Measurements from ENCODE around the gene CHP2. TPM values are rescaled to one million over a fixed set of nuclear protein-coding genes. Genes with fewer than 3 reads are reported as not detected.
A peak's percentile ranks its signal among the peaks of the same experiment; 100 is the strongest.
"Not testable (repeated sequence)": the region's sequence is repeated elsewhere in the genome, so short reads cannot be mapped to it uniquely, and the experiment has no call there.

CHP2 gene
- polyA plus RNA-seq, 1 donor from 2014 or later, result not detected

GRCh38 chr16:23729503-23730424 is 25.1 kb upstream of the CHP2 start:
- H3K4me3 Mint-ChIP-seq, result no peak overlapping the region
- H3K27me3 Mint-ChIP-seq, result peaks cover 16% of the 10 kb centered on the region
- H3K9me3 Mint-ChIP-seq, result no peaks in the 10 kb centered on the region
- no peak overlapping the region for H3K27ac Mint-ChIP-seq
- H3K36me3 Mint-ChIP-seq, result no peaks in the 10 kb centered on the region
- H3K4me1 Mint-ChIP-seq, result peaks cover 3 to 5% (median 4%) of the 10 kb centered on the region in 3 donors

- Mint-ChIP-seq H3K36me3 (no peaks in the 10 kb centered on the region), H3K4me3 (no peak overlapping the region), H3K27ac (peak overlapping the region in 1 of 3 donors; percentile 18), H3K27me3 (peaks cover 12% of the 10 kb centered on the region), H3K9me3 (no peaks in the 10 kb centered on the region), H3K4me1 (peaks cover 3 to 7% (median 6%) of the 10 kb centered on the region in 3 donors)
Observed at GRCh38 chr16:23734176-23734893, 20.5 kb upstream of the CHP2 start.

GRCh38 chr16:23737423-23738028 is 17.3 kb upstream of the CHP2 start:
- not testable (repeated sequence) for H3K27ac Mint-ChIP-seq, H3K36me3 Mint-ChIP-seq, H3K9me3 Mint-ChIP-seq, H3K27me3 Mint-ChIP-seq, H3K4me3 Mint-ChIP-seq, H3K4me1 Mint-ChIP-seq

GRCh38 chr16:23739516-23739915 is 15.3 kb upstream of the CHP2 start:
- H3K4me1 Mint-ChIP-seq, result peaks cover 4 to 7% (median 6%) of the 10 kb centered on the region in 3 donors
- no peak overlapping the region for H3K4me3 Mint-ChIP-seq
- peaks cover 8% of the 10 kb centered on the region for H3K27me3 Mint-ChIP-seq
- no peaks in the 10 kb centered on the region for H3K9me3 Mint-ChIP-seq
- no peaks in the 10 kb centered on the region for H3K36me3 Mint-ChIP-seq
- H3K27ac Mint-ChIP-seq, result no peak overlapping the region

GRCh38 chr16:23741675-23742303 is 13.0 kb upstream of the CHP2 start:
- Mint-ChIP-seq H3K9me3 (peaks cover 0 to 2% (median 0%) of the 10 kb centered on the region in 3 donors), H3K4me1 (peaks cover 0 to 1% (median 0%) of the 10 kb centered on the region in 3 donors), H3K4me3 (no peak overlapping the region), H3K27me3 (peaks cover 15% of the 10 kb centered on the region), H3K27ac (no peak overlapping the region), H3K36me3 (peaks cover 4% of the 10 kb centered on the region)

GRCh38 chr16:23742766-23743165 is 12.1 kb upstream of the CHP2 start:
- peaks cover 0 to 4% (median 2%) of the 10 kb centered on the region in 3 donors for H3K9me3 Mint-ChIP-seq
- H3K36me3 Mint-ChIP-seq, result peaks cover 7% of the 10 kb centered on the region
- no peak overlapping the region for H3K27ac Mint-ChIP-seq
- H3K27me3 Mint-ChIP-seq, result peaks cover 21% of the 10 kb centered on the region
- H3K4me1 Mint-ChIP-seq, result peaks cover 0 to 1% (median 0%) of the 10 kb centered on the region in 3 donors
- no peak overlapping the region for H3K4me3 Mint-ChIP-seq

GRCh38 chr16:23745263-23745662 is 9.6 kb upstream of the CHP2 start:
- Mint-ChIP-seq H3K27me3 (peaks cover 21% of the 10 kb centered on the region), H3K4me3 (no peak overlapping the region), H3K27ac (no peak overlapping the region), H3K9me3 (peaks cover 0 to 4% (median 3%) of the 10 kb centered on the region in 3 donors), H3K36me3 (peaks cover 7% of the 10 kb centered on the region), H3K4me1 (peaks cover 0 to 1% (median 0%) of the 10 kb centered on the region in 3 donors)

- Mint-ChIP-seq H3K27me3 (peaks cover 28% of the 10 kb centered on the region), H3K4me3 (no peak overlapping the region), H3K27ac (no peak overlapping the region), H3K9me3 (peaks cover 0 to 4% (median 3%) of the 10 kb centered on the region in 3 donors), H3K4me1 (no peaks in the 10 kb centered on the region), H3K36me3 (peaks cover 9% of the 10 kb centered on the region)
Observed at GRCh38 chr16:23748630-23749029, 6.2 kb upstream of the CHP2 start.

GRCh38 chr16:23751053-23751452 is 3.8 kb upstream of the CHP2 start:
- not testable (repeated sequence) for H3K4me1 Mint-ChIP-seq, H3K27ac Mint-ChIP-seq, H3K4me3 Mint-ChIP-seq, H3K36me3 Mint-ChIP-seq, H3K9me3 Mint-ChIP-seq
- H3K27me3 Mint-ChIP-seq, result peaks cover 29% of the 10 kb centered on the region

GRCh38 chr16:23753908-23754593 is 775 bp upstream of the CHP2 start:
- Mint-ChIP-seq H3K4me3 (peak overlapping the region in 1 of 4 donors; percentile 8), H3K9me3 (no peaks in the 10 kb centered on the region), H3K36me3 (peaks cover 4% of the 10 kb centered on the region), H3K4me1 (peaks cover 0 to 2% (median 1%) of the 10 kb centered on the region in 3 donors), H3K27me3 (peaks cover 41% of the 10 kb centered on the region), H3K27ac (no peak overlapping the region)

- Mint-ChIP-seq H3K4me1 (peaks cover 0 to 5% (median 1%) of the 10 kb centered on the region in 3 donors), H3K36me3 (peaks cover 4% of the 10 kb centered on the region), H3K27ac (no peak overlapping the region), H3K27me3 (peaks cover 44% of the 10 kb centered on the region), H3K4me3 (no peak overlapping the region), H3K9me3 (no peaks in the 10 kb centered on the region)
Observed at GRCh38 chr16:23755484-23755809, 621 bp downstream of the CHP2 start.

- Mint-ChIP-seq H3K27ac (no peak overlapping the region), H3K9me3 (no peaks in the 10 kb centered on the region), H3K4me1 (peaks cover 0 to 5% (median 3%) of the 10 kb centered on the region in 3 donors), H3K27me3 (peaks cover 44% of the 10 kb centered on the region), H3K36me3 (peaks cover 2% of the 10 kb centered on the region), H3K4me3 (no peak overlapping the region)
Observed at GRCh38 chr16:23757116-23757515, 2.3 kb downstream of the CHP2 start.

- Mint-ChIP-seq H3K4me3 (no peak overlapping the region), H3K9me3 (no peaks in the 10 kb centered on the region), H3K27me3 (peaks cover 42% of the 10 kb centered on the region), H3K4me1 (peaks cover 0 to 5% (median 3%) of the 10 kb centered on the region in 3 donors), H3K36me3 (peaks cover 2% of the 10 kb centered on the region), H3K27ac (no peak overlapping the region)
Observed at GRCh38 chr16:23757937-23758619, 3.3 kb downstream of the CHP2 start.

GRCh38 chr16:23765933-23766332 is 11.1 kb downstream of the CHP2 start:
- Mint-ChIP-seq H3K4me3 (no peak overlapping the region), H3K27ac (no peak overlapping the region), H3K27me3 (peaks cover 2% of the 10 kb centered on the region), H3K4me1 (peaks cover 0 to 2% (median 0%) of the 10 kb centered on the region in 3 donors), H3K9me3 (peaks cover 0 to 3% (median 2%) of the 10 kb centered on the region in 3 donors), H3K36me3 (no peaks in the 10 kb centered on the region)

Measured in IgD-negative memory B cell (primary cell).